OCI-LY7 (cell line): ENCODE results near the gene LDHD.

Source experiments
- CTCF ChIP-seq: fragments of 200-600 bp; sonication (generic); conservative IDR thresholded peaks from 2 replicates; pipeline ENCODE4 v1.5.1; 2014; ENCODE audit warnings: mild to moderate bottlenecking, antibody characterized with exemption, low read length, moderate library complexity, mixed read lengths
- EZH2phosphoT487 ChIP-seq: fragments of 200-600 bp; sonication (generic); IDR thresholded peaks from 2 replicates; pipeline ENCODE4 v1.6.1; 2018; ENCODE audit warnings: low read depth, borderline replicate concordance, mild to moderate bottlenecking, mixed run types, antibody characterized with exemption, low read length, moderate library complexity, mixed read lengths

GRCh38 chr16:75121949-75122568, 5.5 kb upstream of the LDHD start:
- TF ChIP-seq CTCF = no peak
- no peak for TF ChIP-seq EZH2phosphoT487
